ENCODE data around the gene ZNF385D.

DNA sequence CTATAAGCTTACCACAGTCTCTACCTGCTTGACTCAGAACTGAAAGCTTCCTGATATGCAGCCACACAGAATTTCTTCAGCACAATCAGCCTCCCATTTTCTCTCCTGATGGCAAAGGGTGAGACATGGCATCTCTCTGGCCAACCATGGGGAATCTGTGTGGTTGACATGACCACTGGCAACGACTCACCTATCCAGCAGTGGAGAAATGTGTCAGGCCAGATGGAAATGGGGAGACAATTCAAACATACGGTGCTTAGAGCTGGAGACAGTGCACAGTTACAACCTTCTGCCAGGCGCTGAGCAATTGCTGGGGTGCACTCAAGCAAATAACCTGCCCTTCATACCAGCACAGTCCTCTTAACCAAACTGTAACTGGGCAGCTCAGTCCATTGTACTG lies 3.6 kb downstream of the ZNF385D start:
- TF ChIP-seq, protein P1, sequence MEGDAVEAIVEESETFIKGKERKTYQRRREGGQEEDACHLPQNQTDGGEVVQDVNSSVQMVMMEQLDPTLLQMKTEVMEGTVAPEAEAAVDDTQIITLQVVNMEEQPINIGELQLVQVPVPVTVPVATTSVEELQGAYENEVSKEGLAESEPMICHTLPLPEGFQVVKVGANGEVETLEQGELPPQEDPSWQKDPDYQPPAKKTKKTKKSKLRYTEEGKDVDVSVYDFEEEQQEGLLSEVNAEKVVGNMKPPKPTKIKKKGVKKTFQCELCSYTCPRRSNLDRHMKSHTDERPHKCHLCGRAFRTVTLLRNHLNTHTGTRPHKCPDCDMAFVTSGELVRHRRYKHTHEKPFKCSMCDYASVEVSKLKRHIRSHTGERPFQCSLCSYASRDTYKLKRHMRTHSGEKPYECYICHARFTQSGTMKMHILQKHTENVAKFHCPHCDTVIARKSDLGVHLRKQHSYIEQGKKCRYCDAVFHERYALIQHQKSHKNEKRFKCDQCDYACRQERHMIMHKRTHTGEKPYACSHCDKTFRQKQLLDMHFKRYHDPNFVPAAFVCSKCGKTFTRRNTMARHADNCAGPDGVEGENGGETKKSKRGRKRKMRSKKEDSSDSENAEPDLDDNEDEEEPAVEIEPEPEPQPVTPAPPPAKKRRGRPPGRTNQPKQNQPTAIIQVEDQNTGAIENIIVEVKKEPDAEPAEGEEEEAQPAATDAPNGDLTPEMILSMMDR (IDR thresholded peaks at IDR 0.05), result no peak
- no peak for TF ChIP-seq POLR2A (IDR thresholded peaks at IDR 0.05)

Data from testis (tissue), 2 donors.